ENCODE results near the gene CRIP1.

- no peak for TF ChIP-seq CTCF (conservative IDR thresholded peaks at IDR 0.05; ENCODE audit: low read length)
- TF ChIP-seq EZH2phosphoT487 (IDR thresholded peaks at IDR 0.05; ENCODE audit: borderline replicate concordance): no peak
These were observed 4.1 kb upstream of the CRIP1 start for GRCh38 chr14:105482486-105483110.
